Vagina (tissue), 2 donors: Measurements from ENCODE around the gene CDC73. TPM values are rescaled to one million over a fixed set of nuclear protein-coding genes. Genes with fewer than 3 reads are reported as not detected.

Source experiments
- DNase-seq, 2 donors: peaks; one replicate each; pipeline ENCODE4 v3.0.0-alpha.2; 2017; ENCODE audit errors: extremely low spot score in 2 of 2
- H3K27ac ChIP-seq: fragments of 200-600 bp; sonication (generic); one replicate; pipeline ENCODE4 v1.5.1; 2019
- H3K27me3 ChIP-seq: fragments of 200-600 bp; sonication (generic); one replicate; pipeline ENCODE4 v1.5.1; 2019
- H3K36me3 ChIP-seq, 2 donors: fragments of 200-600 bp; sonication (generic); one replicate each; pipeline ENCODE4 v1.5.1; 2017 to 2019
- H3K4me1 ChIP-seq: fragments of 200-600 bp; sonication (generic); one replicate; pipeline ENCODE4 v1.5.1; 2019
- H3K4me3 ChIP-seq, 2 donors: fragments of 200-600 bp; sonication (generic); 1 replicate in 1 of 2; 2 replicates in 1 of 2; pipeline ENCODE4 v1.5.1; 2016 to 2019
- H3K9me3 ChIP-seq: fragments of 200-600 bp; sonication (generic); one replicate; pipeline ENCODE4 v1.5.1; 2019
- CTCF ChIP-seq, 3 experiments: fragments of 450-650 bp in 2 of 3; fragments of 200-600 bp in 1 of 3; sonication (generic) in 1 of 3; IDR thresholded peaks; one replicate each; pipeline ENCODE4 v1.5.1; 2017 to 2019; ENCODE audit warnings: antibody characterized with exemption in 3 of 3, mild to moderate bottlenecking in 2 of 3, moderate library complexity in 2 of 3
- POLR2A ChIP-seq, 2 donors: fragments of 450-650 bp; IDR thresholded peaks; one replicate each; pipeline ENCODE4 v1.6.1; 2017; ENCODE audit warnings: antibody characterized with exemption in 2 of 2, mild to moderate bottlenecking in 2 of 2, moderate library complexity in 2 of 2
- POLR2AphosphoS5 ChIP-seq, 2 donors: sonication (generic); formaldehyde crosslinking; IDR thresholded peaks; one replicate each; pipeline ENCODE4 v1.9.0; 2017; ENCODE audit warnings: antibody characterized with exemption in 2 of 2, mild to moderate bottlenecking in 2 of 2, low read depth in 1 of 2; ENCODE audit not compliant: insufficient read depth in 1 of 2
- intact Hi-C: fragments of 100-400 bp; cut with DNase I; formaldehyde crosslinking; loops from one replicate; pipeline ENCODE4 v1.15.1; 2023
- total RNA-seq: library from RNA; depleted of rRNA; stranded (reverse); fragments of >200 nt; gene quantifications from one replicate; pipeline ENCODE4 v1.2.3, GENCODE V29; 2016

The CDC73 gene
- total RNA-seq, 1 donor from 2014 or later = 28.5 TPM

DNA sequence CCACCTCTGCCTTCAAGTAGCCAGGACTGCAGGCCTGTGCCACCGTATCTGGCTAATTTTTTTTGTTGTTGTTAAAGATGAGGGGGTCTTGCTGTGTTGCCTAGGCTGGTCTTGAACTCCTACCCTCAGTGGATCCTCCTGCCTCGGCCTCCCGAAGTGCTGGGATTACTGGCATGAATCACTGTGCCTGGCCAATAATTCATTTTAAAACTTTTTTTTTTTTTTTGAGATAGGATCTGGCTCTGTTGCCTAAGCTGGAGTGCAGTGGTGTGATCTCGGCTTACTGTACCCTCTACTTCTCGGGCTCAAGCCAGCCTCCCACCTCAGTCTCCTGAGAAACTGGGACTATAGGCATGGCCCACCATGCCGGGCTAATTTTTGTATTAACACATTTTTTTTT is 3.5 kb downstream of the CDC73 start:
- intact Hi-C loops = no loop called here
- H3K4me1 ChIP-seq = peaks cover 31% of the 10 kb centered on the region

GRCh38 chr1:193131266-193131860 is 9.5 kb downstream of the CDC73 start:
- Histone ChIP-seq H3K27me3 (no peaks in the 10 kb centered on the region), H3K36me3 (peaks cover 0 to 32% of the 10 kb centered on the region in 2 donors)
- no peak for DNase-seq

More for the DNA sequence above, 3.5 kb downstream of the CDC73 start:
- TF ChIP-seq POLR2A (IDR thresholded peaks at IDR 0.05) (no peak), CTCF (IDR thresholded peaks at IDR 0.05) (no peak), POLR2AphosphoS5 (IDR thresholded peaks at IDR 0.05; ENCODE audit: insufficient read depth in 1 of 2, low read depth in 1 of 2) (no peak)
- Histone ChIP-seq H3K27me3 (no peaks in the 10 kb centered on the region), H3K36me3 (peaks cover 0 to 11% of the 10 kb centered on the region in 2 donors), H3K27ac (no peak overlapping the region), H3K4me3 (no peak overlapping the region), H3K9me3 (no peaks in the 10 kb centered on the region)
- DNase-seq = no peak

DNA sequence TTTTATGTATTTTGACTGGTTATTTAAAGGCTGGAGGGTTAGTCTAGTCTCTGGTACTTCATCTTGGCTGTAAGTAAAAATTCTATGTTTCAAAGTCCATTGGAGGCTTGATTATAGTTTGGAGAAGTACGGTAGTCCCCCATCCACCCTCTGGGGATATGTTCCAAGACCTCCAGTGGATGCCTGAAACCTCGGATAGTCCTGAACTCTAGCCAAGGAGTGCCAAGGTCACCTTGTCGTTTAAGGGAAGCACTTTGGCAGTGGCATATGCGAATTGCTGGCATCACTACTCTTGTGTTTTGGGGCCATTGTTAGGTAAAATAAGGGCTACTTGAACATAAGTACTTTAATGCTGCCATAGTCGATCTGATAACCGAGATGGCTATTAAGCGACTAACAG is 18.4 kb downstream of the CDC73 start:
- H3K27ac ChIP-seq = no peak overlapping the region
- no peak for DNase-seq
- intact Hi-C loops = no loop called here
- no peaks in the 10 kb centered on the region for H3K27me3 ChIP-seq
- no peaks in the 10 kb centered on the region for H3K4me1 ChIP-seq
- no peaks in the 10 kb centered on the region for H3K9me3 ChIP-seq
- peaks cover 0 to 30% of the 10 kb centered on the region in 2 donors for H3K36me3 ChIP-seq
- no peak overlapping the region for H3K4me3 ChIP-seq
- TF ChIP-seq POLR2AphosphoS5 (IDR thresholded peaks at IDR 0.05; ENCODE audit: insufficient read depth in 1 of 2, low read depth in 1 of 2) (no peak), CTCF (IDR thresholded peaks at IDR 0.05) (no peak), POLR2A (IDR thresholded peaks at IDR 0.05) (no peak)

More at GRCh38 chr1:193131266-193131860, 9.5 kb downstream of the CDC73 start:
- intact Hi-C loops = no loop called here
- Histone ChIP-seq H3K27ac (no peak overlapping the region), H3K9me3 (no peaks in the 10 kb centered on the region), H3K4me1 (no peaks in the 10 kb centered on the region), H3K4me3 (no peak overlapping the region)
- TF ChIP-seq POLR2A (IDR thresholded peaks at IDR 0.05) = no peak
- TF ChIP-seq CTCF (IDR thresholded peaks at IDR 0.05) = no peak
- TF ChIP-seq POLR2AphosphoS5 (IDR thresholded peaks at IDR 0.05; ENCODE audit: insufficient read depth in 1 of 2, low read depth in 1 of 2) = no peak

GRCh38 chr1:193141804-193142203 is 20.0 kb downstream of the CDC73 start:
- no peaks in the 10 kb centered on the region for H3K27me3 ChIP-seq
- H3K9me3 ChIP-seq = no peaks in the 10 kb centered on the region
- H3K4me1 ChIP-seq = no peaks in the 10 kb centered on the region
- peaks cover 0 to 20% of the 10 kb centered on the region in 2 donors for H3K36me3 ChIP-seq
- H3K27ac ChIP-seq = no peak overlapping the region
- intact Hi-C loops = no loop called here
- no peak for DNase-seq
- H3K4me3 ChIP-seq = no peak overlapping the region
- TF ChIP-seq CTCF (IDR thresholded peaks at IDR 0.05) (no peak), POLR2AphosphoS5 (IDR thresholded peaks at IDR 0.05; ENCODE audit: insufficient read depth in 1 of 2, low read depth in 1 of 2) (no peak), POLR2A (IDR thresholded peaks at IDR 0.05) (no peak)

- H3K27ac ChIP-seq = no peak overlapping the region
- no peak for TF ChIP-seq POLR2A (IDR thresholded peaks at IDR 0.05)
- TF ChIP-seq POLR2AphosphoS5 (IDR thresholded peaks at IDR 0.05; ENCODE audit: insufficient read depth in 1 of 2, low read depth in 1 of 2) = no peak
- intact Hi-C loops = no loop called here
- no peaks in the 10 kb centered on the region for H3K4me1 ChIP-seq
- no peaks in the 10 kb centered on the region for H3K27me3 ChIP-seq
- H3K36me3 ChIP-seq = peaks cover 0 to 20% of the 10 kb centered on the region in 2 donors
- DNase-seq = no peak
- no peaks in the 10 kb centered on the region for H3K9me3 ChIP-seq
- H3K4me3 ChIP-seq = no peak overlapping the region
These were observed 20.6 kb downstream of the CDC73 start for GRCh38 chr1:193142409-193142808.
